ENCODE results near the gene APBA3.

Gene APBA3

GRCh38 chr19:3712663-3713611 is 48.6 kb downstream of the APBA3 start:
- no peak for DNase-seq

- DNase-seq, result no peak
Measured at GRCh38 chr19:3710265-3710812, 51.2 kb downstream of the APBA3 start.

DNA sequence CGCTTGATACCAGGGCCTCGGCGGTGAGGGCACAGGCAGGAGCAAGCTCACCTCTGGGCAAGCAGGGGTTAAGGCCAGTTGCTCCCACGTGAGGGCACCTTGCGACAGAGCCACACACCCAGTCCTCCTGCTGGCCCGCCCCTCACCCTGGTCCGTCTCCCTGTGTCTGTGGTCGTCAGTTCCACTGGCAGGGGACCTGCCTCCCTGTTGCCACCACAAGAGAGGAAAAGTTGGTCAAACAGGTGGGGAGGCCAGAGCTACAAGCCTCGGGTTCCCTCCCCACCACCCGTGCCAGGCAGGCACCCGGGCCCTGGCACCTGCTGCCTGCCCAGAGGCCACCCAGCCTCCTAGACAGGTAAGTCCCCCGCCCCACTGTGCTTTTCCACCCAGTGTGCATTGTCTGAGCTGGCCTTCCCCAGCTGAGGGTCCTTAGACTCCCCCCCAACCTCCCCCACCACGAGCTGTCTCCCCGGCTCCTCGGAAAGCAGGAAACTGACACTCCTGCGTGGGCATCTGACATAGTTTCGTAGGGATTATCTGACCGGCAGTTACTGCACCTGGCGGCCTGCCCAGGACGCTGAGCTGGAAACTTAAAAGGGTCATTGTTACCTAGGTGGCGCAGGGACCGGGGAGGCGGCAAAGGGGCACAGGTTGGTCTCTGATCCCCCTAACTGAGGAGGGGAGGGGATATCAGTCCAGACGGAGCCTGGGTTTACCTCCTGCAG is 53.1 kb downstream of the APBA3 start, which contains the start of gene TJP3:
Gene TJP3, plus strand, starts transcription at position 178 of the 725 bp plus-strand sequence. CDS start 20,049 bp downstream, outside the sequence.
- DNase-seq, result no peak

GRCh38 chr19:3707868-3708206 is 53.7 kb downstream of the APBA3 start:
- DNase-seq, result no peak

- no peak for DNase-seq
Measured at GRCh38 chr19:3701200-3701599, 60.3 kb downstream of the APBA3 start.

All from T-helper 9 cell (primary cell).